GM12878 (cell line): Measurements from ENCODE around the gene PROX2. TPM values are rescaled to one million over a fixed set of nuclear protein-coding genes. Genes with fewer than 3 reads are reported as not detected.

ENCODE experiments used
- ATAC-seq: fragments of 200-7000 bp; cut with Tn5 transposase; 3 replicates; pipeline ENCODE4 v1.9.1; 2020; ENCODE audit warnings: mild to moderate bottlenecking, moderate library complexity
- BruUV-seq: library from RNA; stranded (reverse); fragments of 400-500 nt; replicated peaks from 2 replicates; lab custom pipeline; 2021; lab: Mats Ljungman, UMichigan
- CTCF ChIA-PET: fragments of 300-600 bp; sonication (Branson Sonifier 250); formaldehyde crosslinking; extraction: SDS; loops from one replicate; lab custom pipeline; 2021; ENCODE audit warnings: inconsistent platforms; lab: Yijun Ruan, JAX
- POLR2A ChIA-PET: fragments of 350-600 bp; formaldehyde crosslinking; extraction: SDS; loops from one replicate; lab custom pipeline; 2021; ENCODE audit warnings: inconsistent platforms; lab: Charles Lee
- RAD21 ChIA-PET: fragments of 300-600 bp; sonication (Branson Sonifier 250); formaldehyde crosslinking; loops from one replicate; lab custom pipeline; 2023; ENCODE audit warnings: antibody characterized with exemption; ENCODE audit not compliant: unreplicated experiment; lab: Charles Lee
- SMC1A ChIA-PET: fragments of 300-600 bp; sonication (Branson Sonifier 250); formaldehyde crosslinking; loops from one replicate; lab custom pipeline; 2023; ENCODE audit not compliant: unreplicated experiment, uncharacterized antibody; lab: Charles Lee
- DNase-seq: peaks from one replicate; pipeline ENCODE4 v3.0.0-alpha.2; 2011; ENCODE audit warnings: low read depth, low spot score
- FAIRE-seq: peaks from 3 replicates; lab custom pipeline; 2011; peaks lifted over from hg19 to GRCh38; lab: Jason Lieb, UNC
- H2AFZ ChIP-seq: 2 replicates; pipeline ENCODE4 v1.6.0; 2011; ENCODE audit warnings: low read depth, low read length, control low read depth; ENCODE audit not compliant: control insufficient read depth
- H3K27ac ChIP-seq: 2 replicates; pipeline ENCODE4 v1.5.1; 2011; ENCODE audit warnings: control low read depth; ENCODE audit not compliant: control insufficient read depth, insufficient read depth
- H3K27me3 ChIP-seq, 2 experiments: replicated peaks in 1 of 2; 2 replicates each; pipeline versions ENCODE4 v1.6.0 to v1.6.1; 2011; ENCODE audit warnings: low read length in 1 of 2; ENCODE audit not compliant: control insufficient read depth in 2 of 2, insufficient read depth in 2 of 2
- H3K36me3 ChIP-seq, 2 experiments: 2 replicates each; pipeline ENCODE4 v1.5.1; 2011; ENCODE audit warnings: low read length in 1 of 2; ENCODE audit not compliant: control insufficient read depth in 2 of 2, insufficient read depth in 2 of 2
- H3K4me1 ChIP-seq: 2 replicates; pipeline ENCODE4 v1.6.1; 2011; ENCODE audit warnings: mild to moderate bottlenecking, low read length, moderate library complexity, mixed read lengths; ENCODE audit not compliant: control insufficient read depth, insufficient read depth
- H3K4me2 ChIP-seq: 2 replicates; pipeline ENCODE4 v1.6.0; 2011; ENCODE audit warnings: control low read depth; ENCODE audit not compliant: control insufficient read depth, insufficient read depth
- H3K4me3 ChIP-seq: fragments of 200-600 bp; sonication (generic); 2 replicates; pipeline ENCODE4 v1.5.1; 2016
- H3K79me2 ChIP-seq: 2 replicates; pipeline ENCODE4 v1.6.0; 2011; ENCODE audit warnings: low read length; ENCODE audit not compliant: control insufficient read depth, insufficient read depth
- H3K9ac ChIP-seq: 2 replicates; pipeline ENCODE4 v1.8.0; 2011; ENCODE audit warnings: low read length, control low read depth, mixed read lengths; ENCODE audit not compliant: control insufficient read depth, insufficient read depth
- H3K9me3 ChIP-seq: replicated peaks from 3 replicates; pipeline ENCODE4 v1.5.1; 2011; ENCODE audit warnings: mild to moderate bottlenecking, low read length; ENCODE audit not compliant: control insufficient read depth, insufficient read depth
- H4K20me1 ChIP-seq: 2 replicates; pipeline ENCODE4 v1.6.0; 2011; ENCODE audit not compliant: control insufficient read depth, insufficient read depth
- BHLHE40 ChIP-seq, 2 experiments: fragments of 450-650 bp in 1 of 2; IDR thresholded peaks; 2 replicates each; pipeline ENCODE4 v1.6.1; 2011 to 2017; ENCODE audit warnings: low read depth in 2 of 2, borderline replicate concordance in 1 of 2, improper control_type of control experiment in 1 of 2, low read length in 1 of 2, mild to moderate bottlenecking in 1 of 2
- CREB1 ChIP-seq: IDR thresholded peaks from 2 replicates; pipeline ENCODE4 v1.6.1; 2012; ENCODE audit warnings: low read depth, mild to moderate bottlenecking, inconsistent platforms
- EED ChIP-seq: sonication (generic); IDR thresholded peaks from 2 replicates; pipeline ENCODE4 v1.6.1; 2016; ENCODE audit warnings: antibody characterized with exemption, low read depth
- IKZF2 ChIP-seq, 2 experiments: fragments of 450-650 bp; IDR thresholded peaks; 2 replicates each; pipeline ENCODE4 v1.6.1; 2017; ENCODE audit warnings: mild to moderate bottlenecking in 2 of 2, moderate library complexity in 2 of 2
- MEF2A ChIP-seq: IDR thresholded peaks from 2 replicates; pipeline ENCODE4 v1.6.1; 2011; ENCODE audit warnings: low read depth, mild to moderate bottlenecking, low read length, moderate library complexity; ENCODE audit not compliant: insufficient read depth
- NFIC ChIP-seq: IDR thresholded peaks from 2 replicates; pipeline ENCODE4 v1.6.1; 2012; ENCODE audit warnings: low read depth, mild to moderate bottlenecking, inconsistent platforms, low read length, moderate library complexity
- PAX5 ChIP-seq: IDR thresholded peaks from 2 replicates; pipeline ENCODE4 v1.6.1; 2011; ENCODE audit warnings: low read depth, low read length, borderline replicate concordance
- RAD51 ChIP-seq: fragments of 450-650 bp; IDR thresholded peaks from 2 replicates; pipeline ENCODE4 v1.6.1; 2016; ENCODE audit warnings: moderate library complexity, mild to moderate bottlenecking, inconsistent platforms
- RUNX3 ChIP-seq: IDR thresholded peaks from 2 replicates; pipeline ENCODE4 v1.6.1; 2012; ENCODE audit warnings: low read length, inconsistent platforms
- SMAD5 ChIP-seq: IDR thresholded peaks from 2 replicates; pipeline ENCODE4 v1.6.1; 2016; ENCODE audit warnings: antibody characterized with exemption, low read depth
- ZBED1 ChIP-seq: IDR thresholded peaks from 2 replicates; pipeline ENCODE4 v1.6.1; 2016; ENCODE audit warnings: borderline replicate concordance
- WGBS: methylation state at CpG from one replicate; pipeline ENCODE4 v1.1.6; 2016; ENCODE audit warnings: low lambda C conversion rate; ENCODE audit not compliant: insufficient replicate concordance, insufficient coverage; ENCODE audit errors: missing lambda C conversion rate; 5-methylcytosine and 5-hydroxymethylcytosine counted together
- in situ Hi-C: fragments of 300-500 bp; cut with MboI; formaldehyde crosslinking; loops from 9 replicates; pipeline ENCODE4 v1.14.3; 2018; ENCODE audit warnings: mixed read lengths
- intact Hi-C: fragments of 100-400 bp; cut with micrococcal nuclease; formaldehyde crosslinking; loops from one replicate; pipeline ENCODE4 v1.14.2; 2022; ENCODE audit not compliant: unreplicated experiment
- polyA plus RNA-seq, 11 experiments: library from polyadenylated mRNA; depleted of rRNA in 4 of 11; unstranded in 6 of 11; stranded (reverse) in 5 of 11; fragments of >200 nt; fragmentation: Nextera tagmentation in 4 of 11; fragmentation: Illumina TruSeq in 1 of 11; extraction: Ambion mirVana in 4 of 11; extraction: Trizol in 1 of 11; gene quantifications; 1 replicate in 1 of 11; 2 replicates in 10 of 11; pipeline versions ENCODE4 v1.2.1 to v1.2.3, GENCODE V29; 2011 to 2016; ENCODE audit warnings: inconsistent platforms in 2 of 11, missing spikeins in 2 of 11, low read depth in 1 of 11
- total RNA-seq, 4 experiments: library from RNA; depleted of rRNA in 3 of 4; stranded (reverse); fragments of >200 nt in 3 of 4; fragmentation: Illumina TruSeq in 1 of 4; extraction: Trizol in 1 of 4; gene quantifications; 2 replicates each; pipeline versions ENCODE4 v1.2.1 to v1.2.3, GENCODE V29; 2013 to 2021
- TF ChIP-seq, protein P1 (sequence below): IDR thresholded peaks from 2 replicates; pipeline ENCODE4 v1.6.1; 2011; ENCODE audit warnings: low read depth, mild to moderate bottlenecking, low read length, moderate library complexity, borderline replicate concordance; ENCODE audit errors: extremely low read depth
- TF ChIP-seq, protein P2 (sequence below): IDR thresholded peaks from 2 replicates; pipeline ENCODE4 v1.6.1; 2011; ENCODE audit warnings: borderline replicate concordance, low read depth, mild to moderate bottlenecking, moderate library complexity, mixed read lengths, low read length; ENCODE audit not compliant: insufficient read depth; ENCODE audit errors: extremely low read length
- TF ChIP-seq, protein P3 (sequence below): fragments of 450-650 bp; IDR thresholded peaks from 2 replicates; pipeline ENCODE4 v1.6.1; 2014; ENCODE audit warnings: mild to moderate bottlenecking

PROX2 gene
- total and polyA plus RNA-seq, 10 of the 15 experiments (the other 5 are each of a cell fraction or from before 2014, with no cell fraction given) = 0.04 to 0.42 (median 0.19) TPM

DNA sequence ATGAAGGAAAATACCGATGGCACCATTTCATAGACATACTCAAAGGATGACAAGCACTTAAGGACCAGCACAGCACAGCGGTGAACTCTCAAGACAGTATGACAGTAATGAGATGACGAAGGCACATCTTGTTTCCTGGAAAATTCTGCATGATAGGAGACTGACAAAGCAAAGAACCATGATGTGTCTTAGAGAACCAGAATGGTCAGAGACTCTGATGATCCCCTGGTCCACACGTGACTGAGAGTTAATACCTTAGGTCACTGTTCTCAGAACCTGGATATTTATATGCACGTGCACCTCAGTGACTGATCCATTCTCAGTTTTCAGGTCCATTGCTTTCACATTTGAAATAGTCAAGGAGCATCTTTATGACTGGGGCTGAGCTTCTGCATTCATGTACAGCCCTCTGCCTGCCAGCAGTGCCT is 35.3 kb downstream of the PROX2 start:
- H3K4me2 ChIP-seq = peak overlapping the region; percentile 69; the same call in 1 of the 2 replicates
- no peak overlapping the region for H3K4me3 ChIP-seq
- in situ Hi-C loops = no loop called here
- no peak overlapping the region for H2AFZ ChIP-seq
- FAIRE-seq (no peak), DNase-seq (no peak), ATAC-seq (peak; percentile 78)
- H3K36me3 ChIP-seq = no peaks in the 10 kb centered on the region; a peak in 1 of 4 replicates
- intact Hi-C loops = loop anchor here (2.0 kb wide), 1 partner anchor 72 kb away; no protein-coding TSS in a partner anchor
- peak overlapping the region; percentile 86 for H3K27ac ChIP-seq
- no peaks in the 10 kb centered on the region for H4K20me1 ChIP-seq
- no peaks in the 10 kb centered on the region for H3K79me2 ChIP-seq
- RAD21 ChIA-PET = interaction anchor here (0.6 kb wide), 1 partner anchor 1355 kb away, joined by 3 read pairs; no protein-coding TSS in a partner anchor
- CTCF ChIA-PET = interaction anchor here (0.6 to 10.6 kb wide), 4 partner anchors 17 to 652 kb away, joined by 3 to 106 read pairs (median 7); no protein-coding TSS in a partner anchor
- TF ChIP-seq MEF2A = no peak
- peak; percentile 43; the same call in 1 of the 2 replicates for TF ChIP-seq EED
- TF ChIP-seq PAX5 = peak; percentile 26; the same call in 1 of the 2 replicates
- TF ChIP-seq, protein P1, sequence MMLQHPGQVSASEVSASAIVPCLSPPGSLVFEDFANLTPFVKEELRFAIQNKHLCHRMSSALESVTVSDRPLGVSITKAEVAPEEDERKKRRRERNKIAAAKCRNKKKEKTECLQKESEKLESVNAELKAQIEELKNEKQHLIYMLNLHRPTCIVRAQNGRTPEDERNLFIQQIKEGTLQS = peak; percentile 9; the same call in 1 of the 2 replicates
- TF ChIP-seq CREB1 = 0 out of 2 replicates have a peak, but pooled peaks have one; percentile 24
- TF ChIP-seq RAD51 = peak; percentile 62; the same call in 1 of the 2 replicates
- TF ChIP-seq ZBED1 = 0 out of 2 replicates have a peak, but pooled peaks have one; percentile 26
- peak; percentile 94 for TF ChIP-seq BHLHE40 (IDR thresholded peaks at IDR 0.05; ENCODE audit: borderline replicate concordance in 1 of 2, low read depth in 2 of 2, low read length in 1 of 2)
- TF ChIP-seq, protein P2, sequence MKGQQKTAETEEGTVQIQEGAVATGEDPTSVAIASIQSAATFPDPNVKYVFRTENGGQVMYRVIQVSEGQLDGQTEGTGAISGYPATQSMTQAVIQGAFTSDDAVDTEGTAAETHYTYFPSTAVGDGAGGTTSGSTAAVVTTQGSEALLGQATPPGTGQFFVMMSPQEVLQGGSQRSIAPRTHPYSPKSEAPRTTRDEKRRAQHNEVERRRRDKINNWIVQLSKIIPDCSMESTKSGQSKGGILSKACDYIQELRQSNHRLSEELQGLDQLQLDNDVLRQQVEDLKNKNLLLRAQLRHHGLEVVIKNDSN = peak; percentile 42
- 0 out of 2 replicates have a peak, but pooled peaks have one; percentile 33 for TF ChIP-seq RUNX3
- TF ChIP-seq NFIC = peak; percentile 60; the same call in 1 of the 2 replicates
- TF ChIP-seq IKZF2 (IDR thresholded peaks at IDR 0.05) = peak; percentile 44 to 55; a peak in 2 of 4 replicates
- TF ChIP-seq SMAD5 = no peak
- TF ChIP-seq, protein P3, sequence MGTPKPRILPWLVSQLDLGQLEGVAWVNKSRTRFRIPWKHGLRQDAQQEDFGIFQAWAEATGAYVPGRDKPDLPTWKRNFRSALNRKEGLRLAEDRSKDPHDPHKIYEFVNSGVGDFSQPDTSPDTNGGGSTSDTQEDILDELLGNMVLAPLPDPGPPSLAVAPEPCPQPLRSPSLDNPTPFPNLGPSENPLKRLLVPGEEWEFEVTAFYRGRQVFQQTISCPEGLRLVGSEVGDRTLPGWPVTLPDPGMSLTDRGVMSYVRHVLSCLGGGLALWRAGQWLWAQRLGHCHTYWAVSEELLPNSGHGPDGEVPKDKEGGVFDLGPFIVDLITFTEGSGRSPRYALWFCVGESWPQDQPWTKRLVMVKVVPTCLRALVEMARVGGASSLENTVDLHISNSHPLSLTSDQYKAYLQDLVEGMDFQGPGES = no peak
- no peak overlapping the region for H3K9ac ChIP-seq
- 1% methylated on average over 5 of the region's 5 CpGs for WGBS
- BruUV-seq = no TSS peak
- POLR2A ChIA-PET = interaction anchor here (0.8 to 1.4 kb wide), 2 partner anchors 156 to 211 kb away, joined by 5 to 7 read pairs; partner anchors contain the start of gene MLH3
- H3K4me1 ChIP-seq = peaks cover 53% of the 10 kb centered on the region
- SMC1A ChIA-PET = interaction anchor here (0.7 to 1.9 kb wide), 2 partner anchors 42 to 77 kb away, joined by 3 to 8 read pairs; partner anchors contain the start of gene YLPM1
- no peaks in the 10 kb centered on the region for H3K27me3 ChIP-seq
- no peaks in the 10 kb centered on the region for H3K9me3 ChIP-seq
